Stimulated activated CD8-positive, alpha-beta memory T cell treated with anti-CD3 and anti-CD28 coated beads, Interleukin-7, amount 100 ng/mL, for 48 hours (primary cell): Measurements from ENCODE around the gene ECM1.

Experiments used
- DNase-seq, 2 donors: peaks; one replicate each; pipeline ENCODE4 v3.0.0-alpha.2; 2020; ENCODE audit warnings: low read depth in 1 of 2; ENCODE audit errors: extremely low read depth in 1 of 2

Gene ECM1

DNA sequence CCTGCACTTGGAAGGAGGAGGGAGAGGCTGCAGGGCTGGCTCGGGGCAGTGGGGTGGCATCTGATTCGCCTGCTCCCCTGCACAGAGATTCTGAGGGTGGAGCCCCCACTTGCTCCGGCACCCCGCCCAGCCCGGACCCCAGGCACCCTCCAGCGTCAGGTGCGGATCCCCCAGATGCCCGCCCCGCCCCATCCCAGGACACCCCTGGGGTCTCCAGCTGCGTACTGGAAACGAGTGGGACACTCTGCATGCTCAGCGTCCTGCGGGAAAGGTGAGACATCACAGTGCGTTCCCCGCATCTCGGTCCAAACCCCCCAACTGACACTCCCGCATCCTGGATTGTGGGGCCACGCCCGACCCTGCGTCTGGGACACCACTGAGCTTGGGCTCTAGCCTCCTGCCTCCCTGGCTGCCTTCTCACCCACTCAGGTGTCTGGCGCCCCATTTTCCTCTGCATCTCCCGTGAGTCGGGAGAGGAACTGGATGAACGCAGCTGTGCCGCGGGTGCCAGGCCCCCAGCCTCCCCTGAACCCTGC, 49.2 kb downstream of the ECM1 start:
- DNase-seq, result no peak

DNA sequence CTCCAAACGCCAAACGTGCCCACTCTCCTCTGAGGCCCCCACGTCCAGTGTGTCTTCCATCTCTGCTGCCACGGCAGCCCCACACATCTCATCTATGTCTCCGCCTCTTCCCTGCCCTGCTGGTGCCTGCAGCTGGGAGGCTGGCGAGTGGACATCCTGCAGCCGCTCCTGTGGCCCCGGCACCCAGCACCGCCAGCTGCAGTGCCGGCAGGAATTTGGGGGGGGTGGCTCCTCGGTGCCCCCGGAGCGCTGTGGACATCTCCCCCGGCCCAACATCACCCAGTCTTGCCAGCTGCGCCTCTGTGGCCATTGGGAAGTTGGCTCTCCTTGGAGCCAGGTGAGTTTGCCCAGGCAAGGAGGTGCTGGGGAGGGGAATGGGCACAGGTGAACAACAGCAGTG, 49.9 kb downstream of the ECM1 start:
- no peak for DNase-seq

DNA sequence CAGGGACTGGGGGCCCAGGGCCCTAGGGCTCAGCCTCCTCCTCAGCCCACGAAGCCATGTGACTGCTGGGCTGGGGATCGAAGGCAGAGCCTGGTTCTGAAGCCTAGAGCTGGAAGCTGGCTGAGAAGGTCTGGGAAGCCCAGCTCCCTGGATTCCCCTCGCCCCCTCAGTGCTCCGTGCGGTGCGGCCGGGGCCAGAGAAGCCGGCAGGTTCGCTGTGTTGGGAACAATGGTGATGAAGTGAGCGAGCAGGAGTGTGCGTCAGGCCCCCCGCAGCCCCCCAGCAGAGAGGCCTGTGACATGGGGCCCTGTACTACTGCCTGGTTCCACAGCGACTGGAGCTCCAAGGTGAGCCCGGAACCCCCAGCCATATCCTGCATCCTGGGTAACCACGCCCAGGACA, 50.4 kb downstream of the ECM1 start:
- no peak for DNase-seq

DNA sequence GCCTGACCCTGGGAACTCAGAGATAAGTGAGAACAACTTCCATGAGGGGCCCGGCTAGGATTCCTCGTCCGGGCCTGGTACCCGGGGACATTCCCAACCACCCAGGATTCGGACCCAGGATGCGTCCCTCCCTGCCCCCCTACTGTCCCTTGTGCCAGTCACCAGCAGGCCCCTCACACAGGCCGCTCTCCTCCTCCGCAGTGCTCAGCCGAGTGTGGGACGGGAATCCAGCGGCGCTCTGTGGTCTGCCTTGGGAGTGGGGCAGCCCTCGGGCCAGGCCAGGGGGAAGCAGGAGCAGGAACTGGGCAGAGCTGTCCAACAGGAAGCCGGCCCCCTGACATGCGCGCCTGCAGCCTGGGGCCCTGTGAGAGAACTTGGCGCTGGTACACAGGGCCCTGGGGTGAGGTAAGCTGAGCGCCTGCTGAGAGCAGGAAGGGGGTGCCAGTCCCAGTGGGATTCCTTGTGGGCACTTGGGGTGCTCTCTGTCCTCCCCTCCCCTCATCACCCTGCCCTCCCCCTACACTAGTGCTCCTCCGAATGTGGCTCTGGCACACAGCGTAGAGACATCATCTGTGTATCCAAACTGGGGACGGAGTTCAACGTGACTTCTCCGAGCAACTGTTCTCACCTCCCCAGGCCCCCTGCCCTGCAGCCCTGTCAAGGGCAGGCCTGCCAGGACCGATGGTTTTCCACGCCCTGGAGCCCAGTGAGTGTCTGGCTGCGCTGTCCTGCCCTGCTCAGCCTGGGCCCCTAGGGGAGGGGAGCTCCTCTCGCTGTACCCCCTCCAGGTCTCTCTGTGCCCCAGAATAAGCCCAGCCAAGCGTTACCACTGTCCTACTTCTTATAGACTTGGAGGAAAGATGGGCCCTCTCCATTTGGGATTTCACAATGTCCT, 51.1 kb downstream of the ECM1 start:
- DNase-seq, result no peak

DNA sequence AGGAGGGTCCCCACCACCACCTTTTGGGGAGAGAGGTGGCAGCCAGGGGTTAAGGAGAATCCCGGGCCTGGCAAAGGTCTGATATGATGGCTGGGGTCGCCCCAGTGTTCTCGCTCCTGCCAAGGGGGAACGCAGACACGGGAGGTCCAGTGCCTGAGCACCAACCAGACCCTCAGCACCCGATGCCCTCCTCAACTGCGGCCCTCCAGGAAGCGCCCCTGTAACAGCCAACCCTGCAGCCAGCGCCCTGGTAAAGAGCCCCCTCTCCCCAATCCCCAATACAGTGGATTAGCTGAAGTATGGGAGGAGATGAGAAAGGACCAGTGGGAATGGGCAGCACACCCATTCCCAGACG, 51.7 kb downstream of the ECM1 start:
- no peak for DNase-seq

DNA sequence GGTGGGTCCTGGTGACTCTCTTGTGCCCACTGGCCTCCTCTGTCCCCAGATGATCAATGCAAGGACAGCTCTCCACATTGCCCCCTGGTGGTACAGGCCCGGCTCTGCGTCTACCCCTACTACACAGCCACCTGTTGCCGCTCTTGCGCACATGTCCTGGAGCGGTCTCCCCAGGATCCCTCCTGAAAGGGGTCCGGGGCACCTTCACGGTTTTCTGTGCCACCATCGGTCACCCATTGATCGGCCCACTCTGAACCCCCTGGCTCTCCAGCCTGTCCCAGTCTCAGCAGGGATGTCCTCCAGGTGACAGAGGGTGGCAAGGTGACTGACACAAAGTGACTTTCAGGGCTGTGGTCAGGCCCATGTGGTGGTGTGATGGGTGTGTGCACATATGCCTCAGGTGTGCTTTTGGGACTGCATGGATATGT, 52.1 kb downstream of the ECM1 start:
- no peak for DNase-seq

DNA sequence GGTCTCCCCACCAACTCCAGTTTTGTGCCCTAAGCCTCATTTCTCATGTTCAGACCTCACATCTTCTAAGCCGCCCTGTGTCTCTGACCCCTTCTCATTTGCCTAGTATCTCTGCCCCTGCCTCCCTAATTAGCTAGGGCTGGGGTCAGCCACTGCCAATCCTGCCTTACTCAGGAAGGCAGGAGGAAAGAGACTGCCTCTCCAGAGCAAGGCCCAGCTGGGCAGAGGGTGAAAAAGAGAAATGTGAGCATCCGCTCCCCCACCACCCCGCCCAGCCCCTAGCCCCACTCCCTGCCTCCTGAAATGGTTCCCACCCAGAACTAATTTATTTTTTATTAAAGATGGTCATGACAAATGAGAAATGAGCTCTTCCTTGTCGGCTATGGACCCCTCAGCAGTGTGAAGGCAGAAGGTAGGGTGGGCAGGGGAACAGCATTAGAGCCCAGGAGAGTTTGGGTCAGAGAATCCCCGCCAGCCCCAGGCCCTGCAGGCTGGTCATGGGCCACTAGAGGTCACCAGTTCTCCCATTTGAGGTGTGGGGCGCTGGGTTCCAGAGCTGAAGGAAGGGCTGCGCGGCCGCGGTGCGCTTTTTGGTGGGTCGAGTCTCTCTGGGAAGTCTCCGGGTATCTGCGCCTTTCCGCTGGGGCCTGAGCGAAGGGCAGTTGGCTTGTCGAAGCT, 52.8 kb downstream of the ECM1 start:
- peak; percentile 69 to 84 for DNase-seq

DNA sequence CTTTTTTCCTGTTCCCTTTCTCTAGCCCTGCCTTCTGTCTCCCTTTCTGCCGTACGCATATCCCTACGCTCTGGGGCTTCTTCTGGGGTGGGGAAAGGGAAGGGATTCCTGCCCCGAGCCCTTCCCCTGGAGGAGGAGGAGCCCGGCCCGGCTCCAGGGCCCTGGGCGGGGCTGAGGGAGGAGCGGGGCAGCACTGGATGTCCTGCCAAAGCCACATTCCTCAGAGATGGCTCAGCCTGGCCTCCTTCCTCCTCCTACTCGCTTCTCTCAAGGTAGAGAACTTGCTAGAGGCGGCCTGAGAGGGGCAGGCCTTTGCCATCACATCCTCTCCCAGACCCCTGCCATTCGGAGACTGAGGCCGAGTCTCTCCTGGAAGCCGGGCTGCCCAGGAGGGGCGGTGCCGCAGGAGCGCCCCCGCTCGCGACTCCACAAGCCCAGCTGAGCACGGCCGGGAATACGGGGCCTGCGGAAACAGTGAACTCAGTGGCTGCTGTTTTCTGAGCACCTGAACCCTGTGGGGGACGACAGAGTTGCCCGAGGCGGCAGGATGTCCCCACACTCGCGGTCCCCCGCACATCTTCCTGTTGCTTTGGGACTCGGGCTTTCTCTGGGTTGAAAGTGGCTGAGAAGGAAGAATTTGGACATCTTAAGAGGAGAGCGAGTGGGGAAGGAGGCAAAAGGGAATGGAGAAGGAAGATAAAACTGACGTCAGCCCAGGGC, 53.5 kb downstream of the ECM1 start:
- peak; percentile 58 to 68 for DNase-seq

DNA sequence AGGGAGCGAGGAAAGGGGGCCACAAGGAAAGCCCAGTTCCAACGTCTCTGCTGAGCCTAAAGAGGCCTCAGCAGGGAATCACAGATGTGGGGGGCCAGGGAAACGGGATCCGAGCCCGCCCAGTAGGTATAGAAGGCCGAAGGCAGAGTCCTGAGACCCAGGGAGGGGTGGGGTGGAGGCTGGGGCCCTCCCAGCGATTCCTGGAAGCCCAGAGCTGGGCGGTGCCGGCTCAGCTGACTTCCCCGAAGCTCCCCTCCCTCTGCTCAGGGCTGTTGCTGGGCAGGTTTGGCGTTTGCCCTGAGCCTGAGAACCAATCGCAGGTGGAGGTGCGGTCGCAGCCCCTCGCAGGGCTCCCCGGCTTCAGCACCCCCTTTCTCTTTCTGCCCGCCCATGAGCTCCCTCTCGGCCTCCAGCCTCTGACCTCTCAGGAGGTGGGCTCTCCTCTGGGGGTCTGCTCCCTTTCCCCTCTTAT, 54.1 kb downstream of the ECM1 start:
- peak; percentile 82 to 92 for DNase-seq

DNA sequence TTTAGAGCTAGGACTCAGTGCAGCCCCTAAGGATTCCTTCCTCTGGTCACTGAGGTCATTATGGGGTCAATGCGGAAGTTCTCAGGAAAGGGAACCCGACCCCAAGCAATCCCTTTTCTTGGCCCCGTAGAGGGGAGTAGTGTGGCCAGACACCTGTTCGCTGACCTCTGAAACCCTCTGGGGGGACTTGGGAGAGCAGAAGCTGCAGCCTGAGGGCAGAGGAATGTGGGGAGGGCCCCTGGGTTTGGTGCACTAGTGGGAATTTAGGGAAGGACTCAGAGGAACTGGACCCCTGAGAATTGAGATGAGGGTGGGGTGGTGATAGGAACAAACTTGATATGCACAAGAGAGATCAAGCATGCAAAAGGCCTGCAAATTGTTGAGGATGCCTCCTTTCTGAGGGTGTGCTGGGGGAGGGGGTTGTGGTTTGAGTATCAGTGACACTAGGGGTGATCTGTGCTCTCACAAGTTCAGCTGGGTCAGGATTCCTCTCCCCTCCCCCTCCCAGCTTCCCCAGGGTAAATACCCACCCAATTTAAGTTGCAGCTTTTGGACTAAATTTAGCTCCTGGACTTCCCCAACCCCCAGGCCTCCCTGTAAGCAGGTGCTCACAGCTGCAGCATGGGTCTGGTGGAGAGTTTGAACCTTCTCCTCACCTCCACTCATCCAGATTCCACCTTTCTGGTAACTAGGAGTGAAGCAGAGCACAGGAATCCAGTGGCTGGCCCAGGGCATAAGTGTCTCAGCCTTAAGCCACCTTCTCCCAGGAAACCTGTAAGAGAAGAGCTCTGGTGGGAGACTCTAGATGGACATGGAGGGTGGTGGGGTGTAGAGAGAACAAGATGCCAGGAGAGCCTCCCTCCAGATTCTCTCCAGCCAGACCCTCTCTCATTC, 54.8 kb downstream of the ECM1 start:
- peak; percentile 59 to 88 for DNase-seq
